HL-60 (cell line): ENCODE data around the gene UGT1A7.

Source experiments
- DNase-seq, 2 experiments: peaks; one replicate each; pipeline ENCODE4 v3.0.0-alpha.2; 2010 to 2020; ENCODE audit warnings: low read depth in 1 of 2, low spot score in 1 of 2
- H3K27ac ChIP-seq: fragments of 250-450 bp; sonication (Bioruptor Pico); replicated peaks from 2 replicates; pipeline ENCODE4 v1.5.1; 2020; ENCODE audit warnings: mild to moderate bottlenecking, moderate library complexity
- H3K27me3 ChIP-seq: fragments of 250-450 bp; sonication (Bioruptor Pico); 2 replicates; pipeline ENCODE4 v1.5.1; 2021; ENCODE audit warnings: mild to moderate bottlenecking, moderate library complexity; ENCODE audit not compliant: insufficient read depth, poor library complexity, severe bottlenecking
- H3K4me3 ChIP-seq: replicated peaks from 2 replicates; pipeline ENCODE4 v1.5.1; 2011; ENCODE audit warnings: mild to moderate bottlenecking, control low read depth, low read length; ENCODE audit not compliant: insufficient read depth
- GABPA ChIP-seq: IDR thresholded peaks from 2 replicates; pipeline ENCODE4 v1.6.1; 2012; ENCODE audit warnings: low read depth
- POLR2AphosphoS5 ChIP-seq: IDR thresholded peaks from 2 replicates; pipeline ENCODE4 v1.6.1; 2012; ENCODE audit warnings: low read depth
- SPI1 ChIP-seq: IDR thresholded peaks from 2 replicates; pipeline ENCODE4 v1.6.1; 2012; ENCODE audit warnings: low read depth, mild to moderate bottlenecking, borderline replicate concordance
- TF ChIP-seq, protein P1 (sequence below): IDR thresholded peaks from 2 replicates; pipeline ENCODE4 v1.6.1; 2012; ENCODE audit warnings: low read depth; ENCODE audit not compliant: insufficient replicate concordance
- TF ChIP-seq, protein P2 (sequence below): IDR thresholded peaks from one replicate; pipeline ENCODE4 v1.5.1; 2011; ENCODE audit warnings: low read length, control low read depth, inconsistent platforms; ENCODE audit not compliant: insufficient read depth

UGT1A7 gene

DNA sequence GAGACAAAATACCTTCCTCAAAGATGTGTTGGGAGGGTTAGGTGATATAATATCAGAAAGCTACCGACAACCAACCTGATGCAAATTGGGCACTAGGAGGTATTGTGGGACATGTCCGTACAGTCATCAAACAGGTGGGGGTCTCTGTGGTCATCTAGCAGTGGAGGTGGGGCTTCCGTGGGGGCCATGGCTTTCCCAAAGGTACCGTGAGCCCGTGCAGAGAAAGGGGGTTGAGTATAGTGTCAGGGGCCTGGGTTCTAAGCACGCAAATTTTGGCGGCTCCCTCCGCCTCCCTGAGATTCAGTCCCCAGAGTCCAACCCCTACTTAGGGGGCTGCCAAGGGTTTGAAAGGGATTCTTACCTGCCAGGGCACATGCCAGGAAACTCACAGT, 140.0 kb downstream of the UGT1A7 start:
- H3K27me3 ChIP-seq = no peaks in the 10 kb centered on the region
- no peak overlapping the region for H3K4me3 ChIP-seq
- no peak overlapping the region for H3K27ac ChIP-seq
- TF ChIP-seq, protein P1, sequence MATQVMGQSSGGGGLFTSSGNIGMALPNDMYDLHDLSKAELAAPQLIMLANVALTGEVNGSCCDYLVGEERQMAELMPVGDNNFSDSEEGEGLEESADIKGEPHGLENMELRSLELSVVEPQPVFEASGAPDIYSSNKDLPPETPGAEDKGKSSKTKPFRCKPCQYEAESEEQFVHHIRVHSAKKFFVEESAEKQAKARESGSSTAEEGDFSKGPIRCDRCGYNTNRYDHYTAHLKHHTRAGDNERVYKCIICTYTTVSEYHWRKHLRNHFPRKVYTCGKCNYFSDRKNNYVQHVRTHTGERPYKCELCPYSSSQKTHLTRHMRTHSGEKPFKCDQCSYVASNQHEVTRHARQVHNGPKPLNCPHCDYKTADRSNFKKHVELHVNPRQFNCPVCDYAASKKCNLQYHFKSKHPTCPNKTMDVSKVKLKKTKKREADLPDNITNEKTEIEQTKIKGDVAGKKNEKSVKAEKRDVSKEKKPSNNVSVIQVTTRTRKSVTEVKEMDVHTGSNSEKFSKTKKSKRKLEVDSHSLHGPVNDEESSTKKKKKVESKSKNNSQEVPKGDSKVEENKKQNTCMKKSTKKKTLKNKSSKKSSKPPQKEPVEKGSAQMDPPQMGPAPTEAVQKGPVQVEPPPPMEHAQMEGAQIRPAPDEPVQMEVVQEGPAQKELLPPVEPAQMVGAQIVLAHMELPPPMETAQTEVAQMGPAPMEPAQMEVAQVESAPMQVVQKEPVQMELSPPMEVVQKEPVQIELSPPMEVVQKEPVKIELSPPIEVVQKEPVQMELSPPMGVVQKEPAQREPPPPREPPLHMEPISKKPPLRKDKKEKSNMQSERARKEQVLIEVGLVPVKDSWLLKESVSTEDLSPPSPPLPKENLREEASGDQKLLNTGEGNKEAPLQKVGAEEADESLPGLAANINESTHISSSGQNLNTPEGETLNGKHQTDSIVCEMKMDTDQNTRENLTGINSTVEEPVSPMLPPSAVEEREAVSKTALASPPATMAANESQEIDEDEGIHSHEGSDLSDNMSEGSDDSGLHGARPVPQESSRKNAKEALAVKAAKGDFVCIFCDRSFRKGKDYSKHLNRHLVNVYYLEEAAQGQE = no peak
- no peak for TF ChIP-seq SPI1
- no peak for TF ChIP-seq POLR2AphosphoS5
- TF ChIP-seq, protein P2, sequence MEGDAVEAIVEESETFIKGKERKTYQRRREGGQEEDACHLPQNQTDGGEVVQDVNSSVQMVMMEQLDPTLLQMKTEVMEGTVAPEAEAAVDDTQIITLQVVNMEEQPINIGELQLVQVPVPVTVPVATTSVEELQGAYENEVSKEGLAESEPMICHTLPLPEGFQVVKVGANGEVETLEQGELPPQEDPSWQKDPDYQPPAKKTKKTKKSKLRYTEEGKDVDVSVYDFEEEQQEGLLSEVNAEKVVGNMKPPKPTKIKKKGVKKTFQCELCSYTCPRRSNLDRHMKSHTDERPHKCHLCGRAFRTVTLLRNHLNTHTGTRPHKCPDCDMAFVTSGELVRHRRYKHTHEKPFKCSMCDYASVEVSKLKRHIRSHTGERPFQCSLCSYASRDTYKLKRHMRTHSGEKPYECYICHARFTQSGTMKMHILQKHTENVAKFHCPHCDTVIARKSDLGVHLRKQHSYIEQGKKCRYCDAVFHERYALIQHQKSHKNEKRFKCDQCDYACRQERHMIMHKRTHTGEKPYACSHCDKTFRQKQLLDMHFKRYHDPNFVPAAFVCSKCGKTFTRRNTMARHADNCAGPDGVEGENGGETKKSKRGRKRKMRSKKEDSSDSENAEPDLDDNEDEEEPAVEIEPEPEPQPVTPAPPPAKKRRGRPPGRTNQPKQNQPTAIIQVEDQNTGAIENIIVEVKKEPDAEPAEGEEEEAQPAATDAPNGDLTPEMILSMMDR = no peak
- no peak for TF ChIP-seq GABPA
- DNase-seq = no peak

DNA sequence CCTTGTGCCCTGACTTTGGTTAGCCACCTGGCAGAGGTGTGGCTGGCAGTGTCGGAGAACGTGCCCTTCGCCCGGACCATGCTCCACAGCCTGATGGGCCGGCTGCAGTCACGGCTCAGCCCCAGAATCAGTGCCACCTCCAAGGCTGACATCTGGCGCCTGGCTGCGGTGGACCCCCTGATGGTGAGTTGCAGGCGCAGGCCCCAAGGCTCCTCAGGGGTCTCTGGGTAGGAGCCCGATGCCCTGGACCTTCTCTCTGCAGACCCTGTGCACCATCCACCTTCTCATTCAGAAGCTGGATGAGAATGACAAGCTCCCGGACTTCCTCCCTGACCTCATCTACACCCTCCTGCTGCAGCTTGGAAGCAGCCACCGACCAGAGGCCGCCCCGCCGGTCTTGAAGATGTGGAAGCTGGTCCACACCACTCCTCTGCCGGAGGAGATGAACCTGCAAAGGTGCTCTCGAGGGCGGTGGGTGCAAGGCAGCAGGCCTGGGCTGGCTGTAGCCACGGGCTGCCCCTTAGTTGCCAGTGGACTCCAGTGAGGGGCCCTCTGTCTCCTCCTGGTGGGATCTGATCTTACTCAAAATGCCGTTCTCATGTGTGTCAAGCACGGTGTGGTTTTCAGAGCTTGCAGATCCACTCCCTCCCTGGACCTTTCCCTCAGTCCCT, 140.5 kb downstream of the UGT1A7 start:
- no peak overlapping the region for H3K4me3 ChIP-seq
- no peak for DNase-seq
- TF ChIP-seq SPI1 (no peak), GABPA (no peak), POLR2AphosphoS5 (no peak)
- TF ChIP-seq, protein P1 = no peak
- TF ChIP-seq, protein P2 = no peak
- no peaks in the 10 kb centered on the region for H3K27me3 ChIP-seq
- H3K27ac ChIP-seq = no peak overlapping the region
